Activated CD4-positive, alpha-beta T cell treated with anti-CD3 and anti-CD28 coated beads, Interleukin-2, amount 50 U/mL, for 1 hour (primary cell): ENCODE results near the gene GRXCR2.

Source experiments
- DNase-seq: peaks from one replicate; pipeline ENCODE4 v3.0.0-alpha.2; 2020

Gene GRXCR2

DNA sequence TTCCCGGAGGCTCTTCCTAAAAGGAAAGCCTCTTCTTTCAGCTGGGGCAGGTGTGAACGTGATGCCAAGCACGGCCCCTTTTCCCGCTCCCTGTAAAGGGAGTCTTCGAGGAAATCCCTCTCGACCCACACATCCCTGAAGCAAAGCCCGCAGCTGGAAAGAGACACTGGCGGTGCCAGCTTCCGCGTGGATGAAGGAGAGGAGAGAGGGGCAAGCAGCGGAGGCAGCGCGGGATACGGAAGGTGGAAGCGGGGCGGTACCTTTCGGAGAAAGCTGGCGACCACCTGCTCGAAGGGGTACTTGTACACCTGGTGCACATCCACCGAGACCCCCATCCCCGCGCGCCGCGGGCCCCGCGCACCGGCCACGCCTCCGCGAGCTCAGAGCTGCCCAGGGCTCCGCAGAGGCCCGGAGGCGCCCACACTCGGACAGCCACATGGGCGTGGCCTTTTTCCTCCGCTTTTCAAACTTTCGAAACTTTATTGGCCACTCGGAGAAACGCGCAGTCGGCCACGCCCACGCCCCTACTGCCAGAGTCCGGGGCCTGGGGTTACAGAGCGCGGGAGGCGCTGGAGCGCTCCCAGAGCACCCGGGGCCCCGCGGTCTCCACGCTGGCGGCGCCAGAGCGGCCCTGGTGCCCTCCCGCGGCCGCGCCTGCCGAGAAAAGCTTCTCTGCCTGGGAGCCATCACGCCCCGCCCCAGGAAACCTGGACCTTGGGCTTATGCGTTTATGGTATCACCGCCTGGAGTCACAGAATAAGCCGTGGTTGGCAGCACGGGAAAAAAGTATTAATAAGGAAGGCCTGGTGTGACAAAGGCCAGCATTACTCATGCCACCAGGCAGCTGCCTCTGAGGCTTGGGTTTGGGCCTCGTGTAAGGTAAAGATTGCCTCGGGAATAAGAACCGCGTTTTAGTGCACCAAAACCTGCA, 37.6 kb downstream of the GRXCR2 start, which contains the start of gene PRELID2:
PRELID2 (minus strand) TSS at position 426 of the 931 bp plus-strand sequence; CDS start at position 335, 91 bp downstream.
- DNase-seq = peak; percentile 24

DNA sequence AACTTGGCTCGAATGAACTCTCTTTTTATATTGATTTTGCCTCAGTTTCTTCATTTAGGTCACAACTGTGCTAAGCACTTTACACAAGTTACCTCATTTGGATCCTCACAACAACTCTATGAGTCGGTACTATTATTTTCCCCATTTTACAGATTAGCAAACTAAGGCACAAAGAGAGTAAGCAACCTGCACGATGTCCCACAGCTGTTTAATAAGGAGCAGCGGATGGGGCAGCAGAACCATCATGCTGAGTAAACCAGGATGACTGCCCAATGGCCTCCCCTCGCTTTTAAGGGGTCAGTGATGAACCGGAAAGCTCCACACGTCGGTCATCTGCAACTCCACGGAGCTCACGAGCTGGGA, 38.3 kb downstream of the GRXCR2 start:
- no peak for DNase-seq

DNA sequence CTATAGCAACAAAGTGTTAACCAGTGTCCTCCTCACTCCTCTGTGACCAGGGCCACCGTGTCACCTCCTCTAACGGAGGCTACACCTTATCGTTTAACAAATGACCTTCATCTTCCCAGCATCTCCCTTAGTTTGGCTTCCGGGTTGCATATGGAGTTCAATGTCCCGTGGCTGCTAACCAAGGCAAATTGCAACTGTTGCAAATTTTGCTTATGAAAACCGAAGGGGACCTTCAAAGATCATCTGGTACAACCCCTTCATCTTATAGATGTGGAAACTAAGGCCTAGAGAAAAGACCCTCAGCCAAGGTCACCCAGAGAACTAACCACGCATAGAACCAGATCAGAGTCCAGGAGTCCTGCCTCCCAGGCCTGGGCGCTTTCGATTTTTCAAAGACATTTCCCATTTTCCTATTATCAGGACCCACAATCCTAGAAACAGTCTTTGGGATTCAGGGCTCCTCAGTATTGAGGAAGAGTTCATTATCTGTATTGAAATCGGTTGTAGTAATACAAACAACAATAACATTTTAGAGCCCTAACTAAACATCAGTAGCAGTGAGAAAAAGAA, 39.1 kb downstream of the GRXCR2 start:
- DNase-seq = no peak

DNA sequence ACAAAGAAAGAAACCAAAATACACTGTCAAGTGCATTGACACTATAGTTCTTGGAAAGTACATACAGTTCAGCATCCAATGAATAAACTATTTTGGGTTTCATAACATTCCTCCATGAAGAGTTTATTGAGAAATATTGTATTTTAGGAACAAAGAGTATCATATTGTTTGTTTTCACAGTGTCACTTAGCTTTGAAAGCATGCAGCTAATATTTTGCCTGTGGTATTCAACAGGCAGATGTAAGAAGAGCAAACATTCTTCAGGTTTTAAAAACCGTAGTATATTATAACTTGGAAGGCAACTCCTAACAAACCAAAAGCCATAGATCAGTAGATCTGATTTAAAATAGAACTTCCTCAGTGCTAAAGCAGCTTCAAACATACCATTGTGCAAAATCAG, 42.2 kb downstream of the GRXCR2 start:
- no peak for DNase-seq

DNA sequence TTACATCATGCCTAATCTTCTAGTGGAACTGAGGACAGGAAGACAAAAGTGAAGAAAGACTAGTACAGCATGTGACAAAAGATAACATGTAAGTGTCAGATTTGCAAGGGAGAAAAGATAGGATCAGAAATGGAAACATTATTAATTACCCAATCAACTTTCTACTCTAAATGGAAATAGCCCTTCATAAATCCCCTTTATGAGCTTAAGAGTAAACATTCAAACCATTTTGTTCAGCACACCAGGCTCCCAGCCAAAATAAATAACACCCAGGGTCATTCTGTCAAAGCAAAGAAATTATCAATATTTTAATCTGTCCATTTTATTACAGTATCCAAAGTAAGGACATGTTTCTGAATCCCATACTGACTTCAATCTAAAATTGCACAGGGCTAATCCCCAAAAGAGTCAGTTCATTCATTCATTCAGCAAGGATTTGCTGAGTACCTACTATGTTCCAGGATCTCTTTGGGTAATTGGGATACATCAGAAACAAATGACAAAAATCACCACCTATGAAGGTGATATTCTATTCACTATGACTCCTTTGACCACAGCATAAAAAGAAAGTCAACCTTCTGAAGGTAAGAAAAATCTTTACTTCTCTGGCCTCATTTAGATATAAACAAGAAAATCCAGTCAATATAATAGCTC, 43.0 kb downstream of the GRXCR2 start:
- DNase-seq = no peak

DNA sequence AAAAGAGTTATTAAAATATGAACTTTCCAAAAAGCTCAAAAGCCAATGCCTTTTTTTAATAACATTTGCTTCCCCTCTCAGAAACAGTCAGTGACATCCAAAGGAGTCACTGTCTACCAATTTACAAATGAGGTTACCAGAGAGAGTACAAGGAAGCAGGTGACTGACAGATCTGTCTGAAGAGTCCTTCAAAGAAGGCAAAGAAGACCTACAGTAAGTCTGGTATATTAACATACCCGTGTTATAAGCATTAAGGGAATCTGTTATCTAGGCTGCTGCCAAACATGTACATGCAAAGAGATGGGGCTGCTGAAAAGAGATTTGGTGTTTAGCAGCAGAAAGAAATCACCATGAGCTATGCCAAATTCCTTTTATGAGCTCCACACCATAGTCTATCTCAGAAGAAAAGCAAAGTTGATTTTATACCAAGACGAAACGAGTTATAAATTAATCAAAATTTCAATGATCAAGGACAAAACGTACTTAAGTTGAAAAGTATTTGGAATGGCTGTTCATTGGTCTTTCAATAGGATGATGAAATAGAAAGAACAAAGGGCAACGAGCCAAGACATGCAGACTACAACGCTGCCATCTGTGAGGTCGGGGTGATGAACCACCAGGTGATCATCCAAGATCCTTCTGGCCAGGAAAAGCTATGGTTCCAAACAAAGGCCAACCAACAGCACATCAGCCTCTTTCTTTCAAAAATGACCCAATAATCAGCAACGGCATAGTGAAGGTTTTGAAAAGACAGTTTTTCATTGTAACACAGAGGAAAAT, 45.7 kb downstream of the GRXCR2 start:
- DNase-seq = no peak

DNA sequence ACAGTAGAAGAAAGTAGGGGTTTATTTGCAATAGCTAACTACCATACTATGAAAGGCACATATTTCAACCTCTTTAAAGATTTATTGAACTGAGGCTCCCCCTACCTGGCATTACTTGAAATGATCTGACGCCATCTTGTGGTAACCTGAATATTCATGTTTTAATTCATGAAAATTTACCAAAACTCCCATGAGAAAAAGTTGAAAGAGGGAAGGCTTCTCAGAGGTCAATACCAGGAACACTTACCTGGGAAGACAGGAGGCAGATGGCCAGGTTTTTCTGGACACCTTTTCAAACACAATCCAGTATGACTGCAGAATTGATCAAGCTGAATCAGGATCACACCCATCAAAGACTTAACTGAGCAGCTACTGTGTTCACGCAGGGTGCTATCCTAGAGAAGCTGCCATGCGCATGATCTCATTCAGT, 47.0 kb downstream of the GRXCR2 start:
- no peak for DNase-seq

DNA sequence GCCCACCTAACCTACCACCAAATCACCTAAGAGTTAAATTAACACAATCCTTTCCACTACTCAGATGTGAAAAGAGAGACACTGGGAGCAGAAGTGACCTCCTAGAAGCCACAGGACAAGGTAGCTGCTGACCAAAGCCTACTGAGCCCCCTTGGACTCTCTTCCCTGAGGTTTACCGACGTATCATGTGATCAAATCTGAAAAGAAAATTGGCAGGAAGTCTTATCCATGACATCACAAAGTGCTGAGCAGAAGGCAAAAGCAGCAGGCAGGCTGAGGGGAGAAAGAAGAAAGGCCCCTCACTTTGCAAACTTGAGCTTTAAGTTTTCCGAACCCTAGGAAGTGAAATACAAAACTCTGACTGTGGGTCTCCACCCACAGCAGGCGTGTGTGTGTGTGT, 48.8 kb downstream of the GRXCR2 start:
- DNase-seq = no peak

DNA sequence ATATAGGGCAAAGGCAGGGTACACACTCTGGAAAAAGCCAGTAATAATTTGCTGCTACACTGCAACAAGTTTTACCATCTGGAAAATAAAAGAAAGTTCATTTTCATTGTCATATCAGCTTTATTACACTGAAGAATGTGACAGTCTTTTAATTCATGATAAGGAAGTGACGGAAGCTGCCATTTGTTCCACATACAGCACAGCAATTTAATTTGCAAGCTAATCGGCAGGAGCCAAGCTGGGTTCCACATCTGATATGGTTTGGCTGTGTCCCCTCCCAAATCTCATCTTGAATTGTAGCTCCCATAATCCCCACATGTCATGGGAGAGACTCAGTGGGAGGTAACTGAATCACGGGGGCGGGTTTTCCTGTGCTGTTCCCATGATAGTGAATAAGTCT, 54.2 kb downstream of the GRXCR2 start:
- no peak for DNase-seq

DNA sequence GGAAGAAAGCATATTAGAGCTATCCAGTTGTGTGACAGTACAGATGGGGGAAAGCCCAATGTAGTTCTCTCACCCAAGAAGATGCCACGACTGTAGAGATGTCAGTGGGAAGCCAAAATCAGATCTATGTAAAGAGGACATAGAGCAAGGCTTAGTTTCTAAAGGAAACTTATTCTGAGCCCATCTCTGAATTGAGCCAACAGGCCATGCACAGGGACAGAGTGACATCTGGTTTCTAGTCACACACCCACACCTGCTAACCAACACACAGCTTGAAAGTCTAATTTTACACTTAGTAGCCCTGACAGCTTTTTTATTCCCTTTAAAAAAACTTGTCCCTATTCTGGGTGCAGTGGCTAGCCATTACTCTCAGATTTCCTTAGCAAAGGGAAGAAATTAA, 59.9 kb downstream of the GRXCR2 start:
- DNase-seq = no peak

DNA sequence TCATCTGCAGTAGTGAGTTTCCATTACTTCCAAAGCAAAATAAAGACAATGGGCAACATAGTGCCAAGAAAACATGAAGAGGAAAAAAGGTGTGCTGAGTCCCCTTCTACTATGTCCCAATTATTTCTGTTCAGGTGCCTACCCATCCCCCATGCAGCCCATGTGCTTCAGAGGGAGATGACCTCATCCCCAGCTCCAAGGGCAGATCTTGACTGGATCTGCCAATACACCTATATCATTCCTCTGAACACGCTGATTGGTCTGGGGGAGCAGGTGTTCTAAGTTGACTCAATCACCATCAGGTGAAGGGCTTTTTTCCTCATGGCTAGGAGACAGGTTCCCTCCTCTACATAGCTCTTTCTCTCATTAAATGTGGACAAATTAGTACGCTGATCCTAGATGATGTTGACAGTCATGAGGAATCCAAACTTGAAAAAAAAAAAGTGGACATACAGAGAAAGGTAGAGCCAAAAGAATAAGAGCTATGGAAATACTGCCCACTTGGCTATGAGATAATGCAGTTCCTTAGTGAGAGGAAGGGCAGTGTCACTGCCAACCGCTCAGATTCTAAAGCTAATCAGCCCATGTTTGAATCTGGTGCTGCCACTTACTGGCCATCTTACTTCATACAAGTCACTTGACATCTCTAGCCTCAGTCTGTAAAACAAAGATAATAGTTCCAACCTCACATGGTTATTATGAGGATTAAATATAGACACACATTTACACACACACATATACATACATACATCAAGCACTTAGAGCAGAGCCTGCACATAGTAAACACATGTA, 60.8 kb downstream of the GRXCR2 start:
- no peak for DNase-seq
